ENCODE data around the gene NFIC. TPM values are rescaled to one million over a fixed set of nuclear protein-coding genes. Genes with fewer than 3 reads are reported as not detected.
"Not testable (repeated sequence)": the region's sequence is repeated elsewhere in the genome, so short reads cannot be mapped to it uniquely, and the experiment has no call there.

NFIC gene
- polyA plus RNA-seq, 1 of the 3 experiments (the other 2 are of a cell fraction) = 7.2 TPM

- TF ChIP-seq REST (IDR thresholded peaks at IDR 0.05; ENCODE audit: low read depth, low read length) = no peak
- no peak for TF ChIP-seq JUND (IDR thresholded peaks at IDR 0.05)
- no peak for TF ChIP-seq SIN3A (IDR thresholded peaks at IDR 0.05; ENCODE audit: borderline replicate concordance, low read depth, low read length)
- TF ChIP-seq NRF1 (IDR thresholded peaks at IDR 0.05; ENCODE audit: low read depth, low read length) = no peak
- no peak for TF ChIP-seq MXI1 (IDR thresholded peaks at IDR 0.05; ENCODE audit: low read depth, low read length)
- TF ChIP-seq GATA2 (CRISPR knock-in tag; IDR thresholded peaks at IDR 0.05) = no peak
- TF ChIP-seq EZH2phosphoT487 (IDR thresholded peaks at IDR 0.05; ENCODE audit: borderline replicate concordance, low read depth) = no peak
- TF ChIP-seq GABPA (IDR thresholded peaks at IDR 0.05; ENCODE audit: low read depth) = no peak
- no peak for TF ChIP-seq TEAD4 (IDR thresholded peaks at IDR 0.05; ENCODE audit: borderline replicate concordance, insufficient read depth)
- TF ChIP-seq EP300 (IDR thresholded peaks at IDR 0.05; ENCODE audit: borderline replicate concordance in 1 of 2, low read depth in 1 of 2, low read length in 1 of 2) = no peak
- no peak for TF ChIP-seq MEF2A (IDR thresholded peaks at IDR 0.05; ENCODE audit: borderline replicate concordance, low read depth)
- no peak for TF ChIP-seq USF2 (IDR thresholded peaks at IDR 0.05; ENCODE audit: borderline replicate concordance, low read depth, low read length)
- TF ChIP-seq ELF1 (IDR thresholded peaks at IDR 0.05) = no peak
- TF ChIP-seq FOXJ3 (CRISPR knock-in tag; IDR thresholded peaks at IDR 0.05) = no peak
These were observed 24.1 kb upstream of the NFIC start (continued) for GRCh38 chr19:3342246-3342645.

- H3K9ac ChIP-seq; H2AFZ ChIP-seq (ENCODE audit: low read depth); H3K4me2 ChIP-seq; H4K20me1 ChIP-seq (ENCODE audit: insufficient read depth); H3K9me2 ChIP-seq; H3K4me3 ChIP-seq (ENCODE audit: low read depth in 2 of 2, low read length in 1 of 2); H3K9me3 ChIP-seq; H3K4me1 ChIP-seq (ENCODE audit: control insufficient read depth in 1 of 2, insufficient read depth in 2 of 2, low read depth in 1 of 2, low read length in 1 of 2); H3K79me2 ChIP-seq (ENCODE audit: insufficient read depth); H3K27ac ChIP-seq (ENCODE audit: low read depth in 2 of 2, low read length in 1 of 2); DNase-seq; H3F3A ChIP-seq (replicated peaks; ENCODE audit: insufficient read depth); H3K36me3 ChIP-seq (replicated peaks in 1 of 2; ENCODE audit: control insufficient read depth in 1 of 2, insufficient read depth in 2 of 2, low read length in 1 of 2); POLR2A ChIA-PET; H3K27me3 ChIP-seq (ENCODE audit: insufficient read depth): not testable (repeated sequence)
- WGBS (ENCODE audit: low lambda C conversion rate) = 95% methylated on average over 4 of the region's 9 CpGs
- CTCF ChIA-PET = interaction anchor here (0.7 to 1.3 kb wide), 6 partner anchors 15 to 143 kb away, joined by 3 to 6 read pairs (median 3); no protein-coding TSS in a partner anchor
These were observed 23.4 kb upstream of the NFIC start for GRCh38 chr19:3342962-3343361.

All from SK-N-SH (cell line).